ENCODE results near the gene FARP1. TPM values are rescaled to one million over a fixed set of nuclear protein-coding genes. Genes with fewer than 3 reads are reported as not detected.

Gene FARP1
- total and polyA plus RNA-seq, 8 donors, result 11.6 to 319 (median 70.3) TPM

- peaks cover 0 to 30% (median 25%) of the 10 kb centered on the region in 4 donors for H3K36me3 ChIP-seq
- TF ChIP-seq POLR2AphosphoS5 (IDR thresholded peaks at IDR 0.05) (no peak), EP300 (IDR thresholded peaks at IDR 0.05) (no peak)
- intact Hi-C loops (cut with DNase I; ENCODE audit: low total_unique reads), result no loop called here
- H3K27me3 ChIP-seq, result no peaks in the 10 kb centered on the region
- H3K27ac ChIP-seq, result peak overlapping the region in 1 of 5 donors; percentile 13
- H3K4me3 ChIP-seq, result no peak overlapping the region
- WGBS, 5 donors, result 62 to 81% (median 71%) methylated on average over 9 of the region's 9 CpGs
- no peak for DNase-seq
- no peaks in the 10 kb centered on the region for H3K9me3 ChIP-seq
- peaks cover 0 to 30% (median 11%) of the 10 kb centered on the region in 4 donors for H3K4me1 ChIP-seq
These were observed 264.1 kb downstream of the FARP1 start for GRCh38 chr13:98406971-98407370.

- H3K36me3 ChIP-seq, result peaks cover 0 to 34% (median 29%) of the 10 kb centered on the region in 4 donors
- TF ChIP-seq POLR2A (IDR thresholded peaks at IDR 0.05) (no peak), POLR2AphosphoS5 (IDR thresholded peaks at IDR 0.05) (no peak), EP300 (IDR thresholded peaks at IDR 0.05) (no peak), CTCF (IDR thresholded peaks at IDR 0.05) (no peak)
- no peak overlapping the region for H3K4me3 ChIP-seq
- H3K27me3 ChIP-seq, result no peaks in the 10 kb centered on the region
- intact Hi-C loops (cut with DNase I; ENCODE audit: low total_unique reads), result no loop called here
- WGBS, 5 donors, result 91 to 96% (median 92%) methylated on average over 4 of the region's 4 CpGs
- H3K27ac ChIP-seq, result no peak overlapping the region
- peaks cover 0 to 33% (median 11%) of the 10 kb centered on the region in 4 donors for H3K4me1 ChIP-seq
- DNase-seq, result no peak
- H3K9me3 ChIP-seq, result no peaks in the 10 kb centered on the region
These were observed 264.7 kb downstream of the FARP1 start for GRCh38 chr13:98407575-98407974.

- WGBS, 5 donors, result 95 to 97% (median 97%) methylated on average over 13 of the region's 13 CpGs
- Histone ChIP-seq H3K4me3 (no peak overlapping the region), H3K36me3 (peaks cover 0 to 36% (median 31%) of the 10 kb centered on the region in 4 donors), H3K27me3 (no peaks in the 10 kb centered on the region), H3K27ac (no peak overlapping the region), H3K9me3 (no peaks in the 10 kb centered on the region), H3K4me1 (peaks cover 0 to 33% (median 11%) of the 10 kb centered on the region in 4 donors)
- TF ChIP-seq POLR2AphosphoS5 (IDR thresholded peaks at IDR 0.05) (no peak), EP300 (IDR thresholded peaks at IDR 0.05) (no peak), CTCF (IDR thresholded peaks at IDR 0.05) (no peak), POLR2A (IDR thresholded peaks at IDR 0.05) (no peak)
- intact Hi-C loops (cut with DNase I; ENCODE audit: low total_unique reads), result no loop called here
- DNase-seq, result no peak
These were observed 266.4 kb downstream of the FARP1 start for GRCh38 chr13:98409281-98409680.

- intact Hi-C loops (cut with DNase I; ENCODE audit: low total_unique reads), result no loop called here
- DNase-seq, result no peak
- Histone ChIP-seq H3K36me3 (peaks cover 0 to 45% (median 40%) of the 10 kb centered on the region in 4 donors), H3K4me1 (peaks cover 1 to 33% (median 14%) of the 10 kb centered on the region in 4 donors), H3K27ac (no peak overlapping the region), H3K9me3 (no peaks in the 10 kb centered on the region), H3K27me3 (no peaks in the 10 kb centered on the region), H3K4me3 (no peak overlapping the region)
- WGBS, 5 donors, result 91 to 93% (median 93%) methylated on average over 11 of the region's 11 CpGs
- TF ChIP-seq CTCF (IDR thresholded peaks at IDR 0.05) (no peak), POLR2A (IDR thresholded peaks at IDR 0.05) (no peak), POLR2AphosphoS5 (IDR thresholded peaks at IDR 0.05) (no peak), EP300 (IDR thresholded peaks at IDR 0.05) (no peak)
These were observed 267.7 kb downstream of the FARP1 start for GRCh38 chr13:98410612-98411011.

- no peak overlapping the region for H3K4me3 ChIP-seq
- no peak for DNase-seq
- no peak for TF ChIP-seq POLR2A (IDR thresholded peaks at IDR 0.05)
- no peak for TF ChIP-seq CTCF (IDR thresholded peaks at IDR 0.05)
- peaks cover 0 to 49% (median 40%) of the 10 kb centered on the region in 4 donors for H3K36me3 ChIP-seq
- H3K27me3 ChIP-seq, result no peaks in the 10 kb centered on the region
- peak overlapping the region in 1 of 5 donors; percentile 6 for H3K27ac ChIP-seq
- intact Hi-C loops (cut with DNase I; ENCODE audit: low total_unique reads), result no loop called here
- WGBS, 5 donors, result 71 to 96% (median 85%) methylated on average over 5 of the region's 5 CpGs
- peaks cover 5 to 33% (median 16%) of the 10 kb centered on the region in 4 donors for H3K4me1 ChIP-seq
- no peaks in the 10 kb centered on the region for H3K9me3 ChIP-seq
These were observed 268.1 kb downstream of the FARP1 start for GRCh38 chr13:98411013-98411412.
